ENCODE results near the gene HBP1.

DNA sequence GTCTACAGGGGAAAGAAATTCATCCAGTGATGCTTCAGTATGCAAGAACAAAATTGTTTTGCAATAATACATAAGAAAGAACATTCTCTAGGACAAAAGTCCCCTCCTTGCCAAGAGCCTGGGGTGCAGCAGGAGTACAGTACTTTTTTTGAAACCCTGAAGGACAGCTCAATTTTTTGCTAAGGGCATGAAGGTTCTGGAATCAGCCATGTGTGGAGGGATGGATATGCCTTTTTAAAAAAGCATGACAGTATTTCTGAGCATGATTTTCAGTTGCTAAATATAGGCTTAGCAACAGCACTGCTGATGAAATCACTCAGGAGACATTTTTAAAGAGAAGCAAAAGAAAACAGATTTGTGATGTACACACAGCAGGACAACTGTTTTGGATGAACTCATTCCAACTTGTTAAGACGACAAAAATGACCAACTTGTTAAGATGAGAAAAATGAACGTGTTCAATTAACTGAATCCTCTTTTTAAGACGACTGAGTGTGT is 39.3 kb downstream of the HBP1 start:
- TF ChIP-seq POLR2AphosphoS5 (IDR thresholded peaks at IDR 0.05; ENCODE audit: low read depth, low read length) (no peak), POLR2A (IDR thresholded peaks at IDR 0.05; ENCODE audit: low read depth, low read length) (no peak), TAF1 (IDR thresholded peaks at IDR 0.05; ENCODE audit: borderline replicate concordance, low read depth, low read length) (no peak)

Data from GM12892 (cell line).